Ovary (tissue), 9 donors: ENCODE data around the gene EXOSC7. TPM values are rescaled to one million over a fixed set of nuclear protein-coding genes. Genes with fewer than 3 reads are reported as not detected.

Source experiments
- DNase-seq, 5 donors: peaks; one replicate each; pipeline ENCODE4 v3.0.0-alpha.2; 2019 to 2020
- H3K27ac ChIP-seq, 2 donors: fragments of 200-600 bp; one replicate each; pipeline versions ENCODE4 v1.5.1 to v1.8.0; 2019 to 2022
- H3K27me3 ChIP-seq: fragments of 200-600 bp; one replicate; pipeline ENCODE4 v1.8.0; 2022
- H3K36me3 ChIP-seq: fragments of 200-600 bp; sonication (generic); one replicate; pipeline ENCODE4 v1.5.1; 2019
- H3K4me1 ChIP-seq: one replicate; pipeline ENCODE4 v1.8.1; 2013; ENCODE audit warnings: mild to moderate bottlenecking, moderate library complexity; ENCODE audit not compliant: insufficient read depth
- H3K4me3 ChIP-seq: fragments of 200-600 bp; sonication (generic); one replicate; pipeline ENCODE4 v1.5.1; 2017
- H3K9me3 ChIP-seq, 2 donors: fragments of 200-600 bp in 1 of 2; sonication (generic) in 1 of 2; one replicate each; pipeline versions ENCODE4 v1.5.1 to v1.8.1; 2013 to 2019; ENCODE audit warnings: mild to moderate bottlenecking in 1 of 2, moderate library complexity in 1 of 2
- CTCF ChIP-seq, 3 donors: fragments of 450-650 bp in 2 of 3; fragments of 200-600 bp in 1 of 3; IDR thresholded peaks; one replicate each; pipeline versions ENCODE4 v1.5.1 to v1.8.0; 2016 to 2022; ENCODE audit warnings: antibody characterized with exemption in 3 of 3, mild to moderate bottlenecking in 1 of 3
- EP300 ChIP-seq: sonication (generic); formaldehyde crosslinking; IDR thresholded peaks from one replicate; pipeline ENCODE4 v1.6.1; 2017; ENCODE audit warnings: antibody characterized with exemption
- POLR2A ChIP-seq: fragments of 450-650 bp; IDR thresholded peaks from one replicate; pipeline ENCODE4 v1.6.1; 2017; ENCODE audit warnings: antibody characterized with exemption, mild to moderate bottlenecking, moderate library complexity
- WGBS, 3 donors: extraction: QIAGEN DNeasy Blood & Tissue Kit in 1 of 3; methylation state at CpG; one replicate each; pipeline versions ENCODE4 v1.1.5 to v1.1.7; 2013 to 2017; 5-methylcytosine and 5-hydroxymethylcytosine counted together
- intact Hi-C, 4 donors: fragments of 100-400 bp; cut with DNase I; formaldehyde crosslinking; loops; one replicate each; pipeline versions ENCODE4 v1.11.0 to v1.15.1; 2022 to 2023
- polyA plus RNA-seq, 2 donors: library from polyadenylated mRNA; stranded (reverse); fragments of 200-250 nt in 1 of 2; fragments of 350-450 nt in 1 of 2; fragmentation: Illumina TruSeq in 1 of 2; extraction: RNeasy Lipid Tissue Mini Kit (QIAGEN cat#74804) in 1 of 2; gene quantifications; one replicate each; pipeline ENCODE4 v1.2.3, GENCODE V29; 2013 to 2014
- total RNA-seq, 7 donors: library from RNA; depleted of rRNA in 2 of 7; stranded (reverse); fragments of >200 nt in 2 of 7; fragmentation: NEBNext Ultra II Directional in 3 of 7; extraction: Animal tissue kit (Norgen Biotek cat#: 25700) in 3 of 7; gene quantifications; one replicate each; pipeline versions ENCODE4 v1.1.0 to v1.2.4, GENCODE V29; 2016 to 2023
- donor health status: DM: no; HTN: no; CAD: no; lungs with moderate emphysema.
- donor health status: DM: no; HTN: no; CAD: no.
- donor health status: Bipolar disorder and iron deficiency.
- donor health status: DM: yes; HTN: yes; CAD: no.
- donor health status: DM: no; HTN: no; CAD: no.
- donor health status: DM: yes; HTN: yes; CAD: no.

EXOSC7 gene
- total and polyA plus RNA-seq, 9 donors = 28.3 to 39.3 (median 35.4) TPM

DNA sequence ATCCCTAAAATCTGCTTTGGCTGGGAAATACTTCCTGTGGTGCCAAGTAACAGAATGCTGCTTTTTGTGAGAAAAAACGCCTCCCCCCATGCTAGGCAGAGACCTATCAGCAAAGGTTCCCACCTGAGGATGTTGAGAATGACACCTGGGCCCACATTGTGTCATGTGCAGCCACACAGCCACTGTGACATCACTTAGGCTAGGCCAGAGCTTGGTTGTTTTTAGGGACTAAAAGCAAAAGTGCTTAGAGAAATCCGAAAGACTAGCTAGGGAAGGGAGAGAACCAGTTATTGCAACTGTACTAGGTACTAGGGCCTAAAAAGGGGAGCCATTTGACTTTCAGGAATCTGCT, 6.2 kb upstream of the EXOSC7 start:
- Histone ChIP-seq H3K9me3 (no peaks in the 10 kb centered on the region), H3K27me3 (no peaks in the 10 kb centered on the region), H3K27ac (no peak overlapping the region), H3K4me1 (peaks cover 5% of the 10 kb centered on the region), H3K36me3 (no peaks in the 10 kb centered on the region), H3K4me3 (no peak overlapping the region)
- no peak for DNase-seq
- WGBS, 3 donors = 83 to 88% (median 87%) methylated on average over 2 of the region's 2 CpGs
- TF ChIP-seq POLR2A = no peak
- no peak for TF ChIP-seq EP300
- TF ChIP-seq CTCF (IDR thresholded peaks at IDR 0.05) = no peak
- intact Hi-C loops = loop anchor here in 1 of 4 donors (10.0 kb wide), 1 partner anchor 105 kb away; the partner anchor contains the start of gene TMEM42

DNA sequence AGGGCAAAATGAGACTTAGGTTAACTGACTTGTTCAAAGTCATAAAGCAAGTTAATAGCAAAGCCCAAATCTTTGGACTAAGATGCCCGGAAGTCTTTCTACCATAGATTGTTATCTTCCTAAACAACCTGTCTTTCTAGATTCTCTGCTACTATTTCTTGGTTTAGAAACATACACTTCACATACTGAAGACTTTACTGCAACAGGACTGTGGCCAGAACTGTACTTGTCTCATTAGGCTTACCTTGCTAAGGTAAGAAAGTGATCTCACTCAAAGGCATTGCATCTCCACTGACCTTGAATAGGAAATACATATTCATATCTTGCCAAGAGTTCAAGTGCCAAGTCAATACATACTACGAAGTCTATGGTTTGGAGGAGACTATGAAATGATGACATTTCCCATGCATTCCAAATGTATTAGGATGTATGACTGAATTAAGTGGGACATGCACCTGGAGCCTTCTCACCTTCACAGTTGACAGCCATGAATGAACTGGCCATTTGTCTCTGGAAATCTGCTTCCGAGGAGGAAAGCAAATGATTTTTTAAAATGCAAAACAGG, 5.0 kb upstream of the EXOSC7 start:
- 80 to 82% (median 80%) methylated on average over 3 of the region's 3 CpGs for WGBS, 3 donors
- Histone ChIP-seq H3K27ac (no peak overlapping the region), H3K9me3 (no peaks in the 10 kb centered on the region), H3K4me3 (no peak overlapping the region), H3K36me3 (no peaks in the 10 kb centered on the region), H3K27me3 (no peaks in the 10 kb centered on the region), H3K4me1 (peaks cover 9% of the 10 kb centered on the region)
- TF ChIP-seq CTCF (IDR thresholded peaks at IDR 0.05) = no peak
- no peak for TF ChIP-seq EP300
- no peak for TF ChIP-seq POLR2A
- no peak for DNase-seq
- intact Hi-C loops = no loop called here

DNA sequence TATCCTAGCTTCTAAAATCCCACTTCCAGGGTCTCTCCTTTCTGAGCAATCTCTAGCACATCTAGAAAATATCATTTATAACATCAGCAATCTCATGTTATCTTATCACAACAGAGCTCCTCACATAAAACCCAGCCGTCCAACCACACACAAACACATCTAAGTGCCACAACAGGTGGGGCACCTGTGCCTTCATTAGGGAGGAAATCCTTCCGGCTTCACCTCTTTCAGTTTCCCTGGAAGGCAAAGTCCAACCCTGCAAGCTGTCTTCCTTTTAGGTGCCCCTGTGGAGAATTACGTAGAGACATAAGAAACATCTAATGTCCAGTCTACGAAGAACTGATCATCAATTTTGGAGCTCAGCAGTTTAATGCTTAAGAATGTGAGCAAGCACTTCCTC, 1.6 kb upstream of the EXOSC7 start:
- intact Hi-C loops = no loop called here
- Histone ChIP-seq H3K27me3 (no peaks in the 10 kb centered on the region), H3K4me1 (peaks cover 14% of the 10 kb centered on the region), H3K36me3 (no peaks in the 10 kb centered on the region), H3K4me3 (no peak overlapping the region), H3K9me3 (no peaks in the 10 kb centered on the region), H3K27ac (no peak overlapping the region)
- WGBS, 3 donors = 80 to 90% (median 80%) methylated on average over 4 of the region's 4 CpGs
- no peak for DNase-seq
- TF ChIP-seq POLR2A (no peak), EP300 (no peak), CTCF (IDR thresholded peaks at IDR 0.05) (no peak)

- Histone ChIP-seq H3K4me3 (no peak overlapping the region), H3K27ac (no peak overlapping the region), H3K36me3 (no peaks in the 10 kb centered on the region), H3K9me3 (no peaks in the 10 kb centered on the region), H3K4me1 (peaks cover 5% of the 10 kb centered on the region), H3K27me3 (no peaks in the 10 kb centered on the region)
- intact Hi-C loops = no loop called here
- DNase-seq = no peak
- no peak for TF ChIP-seq POLR2A
- no peak for TF ChIP-seq EP300
- TF ChIP-seq CTCF (IDR thresholded peaks at IDR 0.05) = no peak
- WGBS, 3 donors = 90 to 96% (median 94%) methylated on average over 1 of the region's 1 CpG
Observed at GRCh38 chr3:44981220-44981619, 5.2 kb downstream of the EXOSC7 start.
